Mucosa of rectum (tissue), 2 donors: ENCODE measurements around the gene OR5B17.
"Not testable (repeated sequence)": the region's sequence is repeated elsewhere in the genome, so short reads cannot be mapped to it uniquely, and the experiment has no call there.

Experiments used
- H3K27ac ChIP-seq, 2 donors: one replicate each; pipeline ENCODE4 v1.7.0; 2013; ENCODE audit warnings: inconsistent platforms in 2 of 2, low read depth in 2 of 2, low read length in 2 of 2
- H3K27me3 ChIP-seq, 2 donors: one replicate each; pipeline ENCODE4 v1.7.0; 2013; ENCODE audit warnings: low read length in 2 of 2; ENCODE audit not compliant: control insufficient read depth in 2 of 2, insufficient read depth in 2 of 2
- H3K36me3 ChIP-seq, 2 donors: one replicate each; pipeline ENCODE4 v1.7.0; 2013; ENCODE audit warnings: low read length in 2 of 2; ENCODE audit not compliant: control insufficient read depth in 2 of 2, insufficient read depth in 2 of 2
- H3K4me1 ChIP-seq, 2 donors: one replicate each; pipeline ENCODE4 v1.7.0; 2013; ENCODE audit warnings: low read length in 2 of 2, mild to moderate bottlenecking in 1 of 2; ENCODE audit not compliant: control insufficient read depth in 2 of 2, insufficient read depth in 2 of 2
- H3K4me3 ChIP-seq, 2 donors: one replicate each; pipeline ENCODE4 v1.7.0; 2013; ENCODE audit warnings: low read length in 2 of 2
- H3K9ac ChIP-seq, 2 donors: one replicate each; pipeline ENCODE4 v1.7.0; 2013; ENCODE audit warnings: low read length in 2 of 2, low read depth in 1 of 2, mild to moderate bottlenecking in 1 of 2
- H3K9me3 ChIP-seq, 2 donors: one replicate each; pipeline ENCODE4 v1.7.0; 2013; ENCODE audit warnings: low read length in 2 of 2; ENCODE audit not compliant: control insufficient read depth in 2 of 2
- donor health status: healthy.
- donor health status: Normal muscosa, but diverticular disease.

OR5B17 gene

DNA sequence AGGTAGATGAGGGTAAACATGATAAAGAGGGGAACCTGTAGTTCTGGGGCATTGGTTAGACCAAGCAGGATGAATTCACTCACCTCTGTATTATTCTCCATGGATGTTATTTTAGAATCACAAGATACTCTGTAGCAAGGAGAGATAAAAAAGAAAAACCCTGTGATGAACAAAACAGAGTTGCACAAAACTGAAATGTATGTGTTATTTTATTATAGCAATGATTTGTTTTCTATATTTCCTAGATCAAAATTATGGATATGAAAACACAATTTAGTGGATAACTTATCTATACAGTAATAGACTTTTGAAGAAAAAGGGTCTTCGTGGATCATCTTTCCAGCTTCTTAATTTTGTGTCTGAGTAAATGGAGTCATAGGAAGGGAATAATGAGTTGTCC, at the start of gene OR5B17:
OR5B17 (minus strand) TSS at position 101 of the 400 bp plus-strand sequence; CDS start at position 101, 0 bp downstream.
- no peaks in the 10 kb centered on the region for H3K9me3 ChIP-seq
- no peak within 1 kb of the TSS for H3K4me3 ChIP-seq
- no peak within 1 kb of the TSS for H3K9ac ChIP-seq
- H3K36me3 ChIP-seq = no peaks in the 10 kb centered on the region
- no peaks in the 10 kb centered on the region for H3K27me3 ChIP-seq
- no peaks in the 10 kb centered on the region for H3K4me1 ChIP-seq
- no peak within 1 kb of the TSS for H3K27ac ChIP-seq

DNA sequence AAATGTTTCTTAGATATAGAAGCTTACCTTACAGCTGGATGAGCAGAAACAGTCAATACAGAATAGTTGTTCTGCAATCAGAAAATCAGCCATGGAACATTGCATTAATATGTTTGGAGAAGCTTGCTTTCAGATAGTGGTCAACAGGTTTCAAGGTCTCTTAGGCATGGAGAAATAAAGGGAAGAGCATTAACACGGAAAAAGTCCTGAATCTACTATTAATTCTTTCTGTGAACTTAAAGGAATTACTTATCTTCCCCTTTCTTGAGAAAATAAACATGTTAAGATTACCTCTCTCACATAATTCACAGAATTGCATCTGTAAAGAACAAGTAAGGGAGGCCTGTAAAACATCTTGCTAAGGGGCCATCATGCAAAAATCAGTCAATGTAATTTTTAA, 47.9 kb upstream of the OR5B17 start, which contains the start of gene OR5B3:
OR5B3 (minus strand) TSS at position 101 of the 400 bp plus-strand sequence. CDS start 3,465 bp downstream, outside the sequence.
- H3K36me3 ChIP-seq = no peaks in the 10 kb centered on the region
- H3K9ac ChIP-seq = no peak within 1 kb of the TSS
- H3K4me3 ChIP-seq = no peak within 1 kb of the TSS
- H3K27ac ChIP-seq = no peak within 1 kb of the TSS
- H3K27me3 ChIP-seq = no peaks in the 10 kb centered on the region
- H3K9me3 ChIP-seq = no peaks in the 10 kb centered on the region
- H3K4me1 ChIP-seq = no peaks in the 10 kb centered on the region

DNA sequence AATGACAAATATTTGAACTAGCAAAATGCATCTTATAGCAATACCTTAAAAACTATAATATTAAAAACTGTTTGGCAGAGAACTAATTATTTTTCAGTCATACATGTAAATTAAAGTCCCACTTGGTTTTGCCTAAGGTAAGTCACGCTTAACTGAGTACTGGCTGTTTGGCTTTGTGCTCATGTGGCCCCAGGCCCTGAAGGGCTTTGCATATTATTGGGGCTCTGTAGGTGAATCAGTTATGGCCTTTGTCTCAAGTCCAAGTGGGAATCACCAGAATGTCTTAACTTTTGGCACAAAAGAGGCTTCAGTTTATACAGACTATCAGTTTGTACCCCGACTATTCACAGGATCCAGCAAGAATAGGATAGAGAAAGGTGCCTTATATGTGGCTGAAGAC, 40.8 kb upstream of the OR5B17 start:
- not testable (repeated sequence) for H3K27me3 ChIP-seq, H3K9me3 ChIP-seq, H3K4me1 ChIP-seq, H3K4me3 ChIP-seq, H3K36me3 ChIP-seq, H3K27ac ChIP-seq, H3K9ac ChIP-seq

DNA sequence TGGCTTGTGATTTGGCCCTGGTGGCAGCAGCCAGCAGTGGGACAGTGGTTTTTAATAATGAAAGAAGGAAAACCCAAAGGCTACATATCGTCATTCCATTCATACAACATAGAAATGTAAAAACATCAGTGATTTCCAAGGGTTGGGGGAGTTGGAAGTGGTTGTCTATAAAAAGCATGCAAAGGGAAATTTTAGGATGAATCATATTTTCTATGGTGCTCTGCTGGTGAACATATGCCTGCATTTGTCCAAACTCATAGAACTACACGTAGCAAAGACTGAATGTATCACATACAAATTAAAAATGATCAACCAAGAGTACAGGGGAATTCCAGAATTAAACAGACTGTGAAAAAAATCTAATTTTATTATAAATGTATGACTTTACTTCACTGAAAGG, 36.7 kb upstream of the OR5B17 start:
- Histone ChIP-seq H3K9me3 (peaks cover 0 to 2% of the 10 kb centered on the region in 2 donors), H3K9ac (no peak overlapping the region), H3K4me1 (no peaks in the 10 kb centered on the region), H3K27me3 (no peaks in the 10 kb centered on the region), H3K27ac (no peak overlapping the region), H3K36me3 (no peaks in the 10 kb centered on the region), H3K4me3 (no peak overlapping the region)

DNA sequence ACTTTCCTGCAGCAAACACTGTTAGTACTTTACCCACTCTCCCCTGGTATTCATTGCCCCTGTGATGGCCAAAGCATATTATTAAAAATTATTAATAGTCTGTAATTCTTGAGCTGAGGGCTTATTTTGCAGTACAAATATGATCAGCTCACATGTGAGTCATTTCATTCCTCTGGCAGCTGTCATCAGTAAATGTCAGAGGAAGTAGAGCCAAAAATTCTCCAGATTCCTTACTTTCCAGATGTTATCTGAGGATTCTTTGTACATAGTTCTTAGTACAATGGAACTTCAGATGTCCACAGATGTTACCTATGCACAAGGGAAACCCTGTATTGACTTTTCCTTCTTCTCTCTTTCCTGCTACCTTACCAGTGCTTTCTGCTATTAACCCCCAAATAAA, 35.3 kb upstream of the OR5B17 start:
- no peak overlapping the region for H3K27ac ChIP-seq
- H3K9ac ChIP-seq = no peak overlapping the region
- no peaks in the 10 kb centered on the region for H3K4me1 ChIP-seq
- no peaks in the 10 kb centered on the region for H3K27me3 ChIP-seq
- H3K9me3 ChIP-seq = peaks cover 0 to 2% of the 10 kb centered on the region in 2 donors
- no peaks in the 10 kb centered on the region for H3K36me3 ChIP-seq
- no peak overlapping the region for H3K4me3 ChIP-seq

DNA sequence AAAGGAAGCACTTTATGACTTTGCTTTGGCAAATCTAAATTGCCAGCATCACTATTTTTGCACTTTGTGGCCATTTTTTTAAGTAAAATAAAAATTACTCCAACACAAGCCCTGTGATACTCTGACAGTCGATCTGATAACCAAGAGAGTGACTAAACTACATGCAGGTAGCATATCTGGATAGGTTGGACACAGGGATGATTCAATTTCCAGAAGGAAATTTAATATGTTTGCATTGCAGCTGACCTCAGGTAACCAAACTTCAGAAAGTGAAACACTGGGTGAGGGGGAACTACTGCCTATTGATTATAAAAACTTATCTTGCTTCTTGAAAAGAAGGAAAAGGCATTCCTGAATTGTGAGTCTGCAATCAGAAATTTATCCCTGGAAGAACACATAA, 33.9 kb upstream of the OR5B17 start:
- Histone ChIP-seq H3K9ac (no peak overlapping the region), H3K9me3 (peaks cover 0 to 2% of the 10 kb centered on the region in 2 donors)

DNA sequence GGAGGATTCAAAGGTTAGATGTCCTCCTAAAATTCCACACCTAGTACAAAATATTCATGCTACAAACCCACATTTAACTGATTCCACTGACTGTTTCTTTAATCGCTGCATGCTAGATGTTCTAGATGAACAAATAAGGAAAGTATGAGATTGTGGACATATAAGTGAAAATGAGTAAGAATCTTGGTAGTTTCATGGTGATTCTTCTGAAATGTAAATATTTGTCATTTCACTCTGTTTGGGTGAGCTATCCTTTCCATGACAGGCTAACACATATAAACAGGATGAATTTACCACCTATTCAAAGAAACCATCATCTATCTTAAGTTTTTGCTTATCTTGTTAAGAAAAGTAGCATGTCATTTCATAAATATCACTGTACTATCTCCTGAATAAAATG, 33.0 kb upstream of the OR5B17 start:
- Histone ChIP-seq H3K9ac (no peak overlapping the region), H3K27me3 (no peaks in the 10 kb centered on the region), H3K27ac (no peak overlapping the region), H3K36me3 (no peaks in the 10 kb centered on the region), H3K4me3 (no peak overlapping the region), H3K4me1 (no peaks in the 10 kb centered on the region), H3K9me3 (peaks cover 0 to 2% of the 10 kb centered on the region in 2 donors)

More for the DNA sequence above, 33.9 kb upstream of the OR5B17 start:
- no peaks in the 10 kb centered on the region for H3K27me3 ChIP-seq
- no peaks in the 10 kb centered on the region for H3K36me3 ChIP-seq
- H3K4me1 ChIP-seq = no peaks in the 10 kb centered on the region
- H3K4me3 ChIP-seq = no peak overlapping the region
- H3K27ac ChIP-seq = no peak overlapping the region

DNA sequence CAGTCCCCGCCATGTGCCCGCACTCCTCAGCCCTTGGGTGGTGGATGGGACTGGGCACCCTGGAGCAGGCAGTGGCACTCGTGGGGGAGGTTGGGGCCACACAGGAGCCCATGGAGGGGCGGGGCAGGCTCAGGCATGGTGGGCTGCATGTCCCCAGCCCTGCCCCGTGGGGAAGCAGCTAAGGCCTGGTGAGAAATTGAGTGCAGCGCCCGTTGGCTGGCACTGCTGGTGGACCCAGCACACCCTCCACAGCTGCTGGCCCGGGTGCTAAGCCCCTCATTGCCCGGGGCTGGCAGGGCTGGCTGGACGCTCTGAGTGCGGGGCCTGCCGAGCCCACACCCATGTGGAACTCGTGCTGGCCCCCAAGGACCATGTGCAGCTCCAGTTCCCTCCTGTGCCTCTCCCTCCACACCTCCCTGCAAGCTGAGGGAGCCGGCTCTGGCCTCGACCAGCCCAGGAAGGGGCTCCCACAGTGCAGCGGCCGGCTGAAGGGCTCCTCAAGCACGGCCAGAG, 31.7 kb upstream of the OR5B17 start:
- H3K9ac ChIP-seq = no peak overlapping the region
- H3K4me3 ChIP-seq = no peak overlapping the region
- no peaks in the 10 kb centered on the region for H3K4me1 ChIP-seq
- no peaks in the 10 kb centered on the region for H3K27me3 ChIP-seq
- peaks cover 0 to 2% of the 10 kb centered on the region in 2 donors for H3K9me3 ChIP-seq
- H3K36me3 ChIP-seq = no peaks in the 10 kb centered on the region
- H3K27ac ChIP-seq = no peak overlapping the region

DNA sequence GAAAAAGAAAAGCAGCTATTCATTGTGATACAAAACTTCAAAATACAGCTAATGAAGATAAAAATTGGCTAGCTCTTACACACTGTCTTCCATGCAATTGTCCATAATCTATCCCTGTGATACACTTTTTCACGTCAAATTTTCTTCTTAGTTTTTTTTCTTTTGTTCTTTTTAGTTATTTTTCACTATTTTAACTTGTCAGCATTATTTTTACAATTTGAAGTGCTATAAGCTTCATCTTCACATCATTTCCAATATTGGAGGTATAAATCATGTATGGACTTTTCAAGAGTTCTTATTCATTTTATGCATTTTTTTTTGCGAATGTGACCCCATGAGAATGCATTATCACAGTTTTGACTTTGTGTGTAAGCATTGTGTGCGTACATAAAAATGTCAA, 4.1 kb downstream of the OR5B17 start:
- Histone ChIP-seq H3K4me3 (no peak overlapping the region), H3K36me3 (no peaks in the 10 kb centered on the region), H3K27me3 (no peaks in the 10 kb centered on the region), H3K27ac (no peak overlapping the region), H3K9ac (no peak overlapping the region), H3K9me3 (no peaks in the 10 kb centered on the region), H3K4me1 (no peaks in the 10 kb centered on the region)

DNA sequence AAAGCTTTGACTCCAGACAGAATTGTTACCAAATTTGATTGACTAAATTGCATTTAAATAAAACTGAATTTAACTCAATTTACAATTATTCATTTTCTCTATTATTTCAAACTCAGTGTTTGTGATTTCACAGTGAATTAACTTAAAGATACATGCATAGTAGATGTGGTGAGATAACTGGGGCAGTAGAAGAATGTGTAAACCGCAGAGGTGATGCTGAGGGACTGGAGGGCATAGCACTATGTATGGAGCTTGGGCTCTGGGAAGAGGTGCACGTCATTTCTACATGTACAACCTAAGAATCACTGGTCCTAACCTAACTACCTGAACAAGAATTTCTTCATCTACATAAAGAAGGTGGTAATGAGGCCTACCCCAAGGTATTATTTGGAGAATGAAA, 13.7 kb downstream of the OR5B17 start:
- H3K36me3 ChIP-seq = no peaks in the 10 kb centered on the region
- H3K27me3 ChIP-seq = no peaks in the 10 kb centered on the region
- no peak overlapping the region for H3K4me3 ChIP-seq
- no peak overlapping the region for H3K27ac ChIP-seq
- H3K9ac ChIP-seq = no peak overlapping the region
- no peaks in the 10 kb centered on the region for H3K9me3 ChIP-seq
- no peaks in the 10 kb centered on the region for H3K4me1 ChIP-seq

DNA sequence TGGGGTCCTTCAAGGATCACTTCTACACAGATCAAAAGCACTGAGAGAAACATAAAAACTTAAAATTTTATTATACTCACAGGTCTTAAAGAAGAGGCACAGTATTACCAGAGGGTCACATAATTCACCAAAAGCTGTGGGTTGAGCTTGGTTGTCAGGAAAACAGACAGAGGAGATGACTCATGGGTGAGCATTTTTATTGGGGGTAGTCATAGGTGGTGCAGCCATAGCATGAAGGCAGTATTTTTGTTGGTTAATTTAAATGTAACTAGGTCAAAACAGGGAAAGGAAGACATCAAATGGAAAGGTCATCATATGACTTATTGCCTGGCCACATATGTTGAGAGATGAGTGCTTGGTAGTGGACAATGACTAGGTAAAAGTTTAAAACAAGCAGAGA, 24.2 kb downstream of the OR5B17 start:
- Histone ChIP-seq H3K4me3 (no peak overlapping the region), H3K27ac (no peak overlapping the region), H3K27me3 (peaks cover 0 to 3% of the 10 kb centered on the region in 2 donors), H3K9ac (no peak overlapping the region), H3K9me3 (no peaks in the 10 kb centered on the region), H3K36me3 (no peaks in the 10 kb centered on the region), H3K4me1 (no peaks in the 10 kb centered on the region)
